ENCODE results near the gene TCF12. TPM values are rescaled to one million over a fixed set of nuclear protein-coding genes. Genes with fewer than 3 reads are reported as not detected.
"Not testable (repeated sequence)": the region's sequence is repeated elsewhere in the genome, so short reads cannot be mapped to it uniquely, and the experiment has no call there.

The TCF12 gene
- polyA plus RNA-seq, 1 experiment, result 447 TPM

DNA sequence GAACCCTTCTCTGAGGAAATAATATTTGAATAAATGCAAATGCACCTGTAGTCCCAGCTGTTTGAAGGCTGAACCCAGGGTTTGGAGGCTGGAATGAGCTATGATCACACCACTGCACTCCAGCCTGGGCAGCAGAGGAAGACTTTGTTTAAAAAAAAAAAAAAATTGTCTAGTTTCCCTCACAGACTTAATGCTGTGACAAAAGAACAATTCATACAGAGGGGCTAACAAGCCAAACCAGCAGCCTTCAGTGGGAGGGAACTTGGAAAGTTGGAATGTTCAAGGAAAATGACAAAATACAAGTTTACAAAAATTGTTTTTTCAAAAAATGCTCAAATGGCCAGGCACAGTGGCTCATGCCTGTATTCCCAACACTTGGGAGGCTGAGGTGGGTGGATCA, 229.8 kb downstream of the TCF12 start:
- H3K27me3 ChIP-seq (ENCODE audit: control insufficient read depth, insufficient read depth, low read length), result no peaks in the 10 kb centered on the region
- CTCF ChIA-PET, result interaction anchor here (0.7 to 7.6 kb wide), 7 partner anchors 10 to 657 kb away, joined by 5 to 94 read pairs (median 26); no protein-coding TSS in a partner anchor
- POLR2A ChIA-PET, result interaction anchor here (0.9 kb wide), 1 partner anchor 13 kb away, joined by 5 read pairs; no protein-coding TSS in a partner anchor

GRCh38 chr15:57149196-57149595, 230.8 kb downstream of the TCF12 start:
- Histone ChIP-seq H3K27me3 (ENCODE audit: control insufficient read depth, insufficient read depth, low read length) (no peaks in the 10 kb centered on the region), H3K4me3 (ENCODE audit: low read depth, low read length) (no peak overlapping the region), H3K27ac (ENCODE audit: low read depth, low read length) (no peak overlapping the region), H3K9me3 (ENCODE audit: control insufficient read depth, insufficient read depth, low read length) (peaks cover 4% of the 10 kb centered on the region)
- no peak for DNase-seq (ENCODE audit: low read depth, low spot score)
- CTCF ChIA-PET, result interaction anchor here (0.7 to 7.6 kb wide), 7 partner anchors 11 to 658 kb away, joined by 3 to 94 read pairs (median 14); no protein-coding TSS in a partner anchor
- POLR2A ChIA-PET, result interaction anchor here (0.9 to 1.4 kb wide), 2 partner anchors 12 to 71 kb away, joined by 5 read pairs; no protein-coding TSS in a partner anchor
- no peak for TF ChIP-seq CTCF (IDR thresholded peaks at IDR 0.05; ENCODE audit: low read depth, low read length)

More for the DNA sequence above, 229.8 kb downstream of the TCF12 start:
- TF ChIP-seq CTCF (IDR thresholded peaks at IDR 0.05; ENCODE audit: low read depth, low read length), result no peak
- peaks cover 4% of the 10 kb centered on the region for H3K9me3 ChIP-seq (ENCODE audit: control insufficient read depth, insufficient read depth, low read length)
- no peak overlapping the region for H3K27ac ChIP-seq (ENCODE audit: low read depth, low read length)
- H3K4me3 ChIP-seq (ENCODE audit: low read depth, low read length), result no peak overlapping the region
- no peak for DNase-seq (ENCODE audit: low read depth, low spot score)

DNA sequence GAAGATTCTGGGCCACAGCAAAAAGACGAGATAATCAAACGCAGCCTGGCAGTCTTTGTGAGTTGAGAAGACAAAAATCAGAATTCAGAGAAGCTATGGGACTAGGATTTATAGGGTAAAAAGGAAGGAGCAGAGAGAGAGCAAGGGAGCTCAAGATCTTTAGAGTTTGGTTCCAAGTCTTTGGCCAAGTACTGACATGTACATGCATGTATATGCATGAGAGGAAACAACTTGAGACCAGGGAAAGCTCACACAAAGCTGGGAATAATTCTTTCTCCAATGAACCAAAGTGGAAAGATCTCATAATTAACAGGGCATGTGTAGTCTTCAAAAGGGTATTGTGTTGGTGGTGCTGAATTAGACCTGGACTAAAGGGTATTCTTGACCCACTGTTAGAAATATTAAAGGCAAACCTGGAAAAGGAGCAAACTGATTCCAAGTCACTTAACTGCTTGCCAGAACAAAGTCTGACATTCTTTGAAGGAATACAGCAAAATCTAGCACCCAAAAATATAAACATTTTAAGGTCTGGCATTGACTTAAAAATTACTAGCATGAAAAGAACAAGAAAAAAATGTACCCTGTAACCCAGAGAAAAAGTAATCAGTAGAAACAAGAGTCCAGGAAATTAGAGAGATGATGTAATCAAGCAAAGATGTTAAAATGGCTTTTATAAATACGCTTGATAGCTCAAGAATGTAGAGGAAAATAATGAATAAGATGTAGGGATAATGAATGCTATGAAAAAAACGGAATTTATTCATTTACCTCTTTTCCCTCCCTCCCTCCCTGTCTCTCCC, 231.8 kb downstream of the TCF12 start:
- Histone ChIP-seq H3K27me3 (ENCODE audit: control insufficient read depth, insufficient read depth, low read length) (no peaks in the 10 kb centered on the region), H3K4me3 (ENCODE audit: low read depth, low read length) (no peak overlapping the region), H3K9me3 (ENCODE audit: control insufficient read depth, insufficient read depth, low read length) (peaks cover 4% of the 10 kb centered on the region), H3K27ac (ENCODE audit: low read depth, low read length) (no peak overlapping the region)
- ChIA-PET POLR2A (interaction anchor here (0.6 to 1.4 kb wide), 2 partner anchors 9 to 70 kb away, joined by 4 to 5 read pairs; no protein-coding TSS in a partner anchor), CTCF (interaction anchor here (0.7 to 7.6 kb wide), 6 partner anchors 12 to 659 kb away, joined by 3 to 94 read pairs (median 8); no protein-coding TSS in a partner anchor)
- no peak for DNase-seq (ENCODE audit: low read depth, low spot score)
- TF ChIP-seq CTCF (IDR thresholded peaks at IDR 0.05; ENCODE audit: low read depth, low read length), result no peak

GRCh38 chr15:57150866-57151203, 232.4 kb downstream of the TCF12 start:
- DNase-seq (ENCODE audit: low read depth, low spot score); POLR2A ChIA-PET; H3K27ac ChIP-seq (ENCODE audit: low read depth, low read length); H3K4me3 ChIP-seq (ENCODE audit: low read depth, low read length); H3K27me3 ChIP-seq (ENCODE audit: control insufficient read depth, insufficient read depth, low read length); H3K9me3 ChIP-seq (ENCODE audit: control insufficient read depth, insufficient read depth, low read length): not testable (repeated sequence)
- CTCF ChIA-PET, result interaction anchor here (1.2 to 7.6 kb wide), 4 partner anchors 12 to 378 kb away, joined by 3 to 94 read pairs (median 50); no protein-coding TSS in a partner anchor

GRCh38 chr15:57152133-57152532, 233.7 kb downstream of the TCF12 start:
- POLR2A ChIA-PET, result interaction anchor here (0.6 kb wide), 1 partner anchor 329 kb away, joined by 3 read pairs; no protein-coding TSS in a partner anchor
- CTCF ChIA-PET, result interaction anchor here (0.6 to 0.7 kb wide), 2 partner anchors 14 to 405 kb away, joined by 3 to 5 read pairs; no protein-coding TSS in a partner anchor
- no peak overlapping the region for H3K27ac ChIP-seq (ENCODE audit: low read depth, low read length)
- H3K4me3 ChIP-seq (ENCODE audit: low read depth, low read length), result no peak overlapping the region
- DNase-seq (ENCODE audit: low read depth, low spot score), result no peak
- H3K9me3 ChIP-seq (ENCODE audit: control insufficient read depth, insufficient read depth, low read length), result peaks cover 4% of the 10 kb centered on the region
- H3K27me3 ChIP-seq (ENCODE audit: control insufficient read depth, insufficient read depth, low read length), result no peaks in the 10 kb centered on the region
- no peak for TF ChIP-seq CTCF (IDR thresholded peaks at IDR 0.05; ENCODE audit: low read depth, low read length)

All from AG04450 (cell line).